Activated CD8-positive, alpha-beta T cell treated with anti-CD3 and anti-CD28 coated beads, Interleukin-2, amount 10 ng/mL, durations not matched to agents 7 days and 5 days (primary cell): ENCODE results near the gene SH2D4B. TPM values are rescaled to one million over a fixed set of nuclear protein-coding genes. Genes with fewer than 3 reads are reported as not detected.

Experiments
- ATAC-seq: fragments of 150-1000 bp; cut with Tn5 transposase; one replicate; pipeline ENCODE4 v1.10.0; 2021; ENCODE audit warnings: moderate library complexity
- CTCF ChIA-PET: fragments of 350-600 bp; sonication (Branson Sonifier 250); formaldehyde crosslinking; loops from one replicate; lab custom pipeline; 2021; ENCODE audit warnings: antibody characterized with exemption; lab: Charles Lee
- POLR2A ChIA-PET: fragments of 350-600 bp; sonication (Branson Sonifier 250); formaldehyde crosslinking; loops from one replicate; lab custom pipeline; 2021; ENCODE audit warnings: antibody characterized with exemption; lab: Charles Lee
- DNase-seq: peaks from one replicate; pipeline ENCODE4 v3.0.0-alpha.2; 2020
- H3K27ac Mint-ChIP-seq: one replicate; pipeline ENCODE4 v1.8.0; 2021; ENCODE audit warnings: mild to moderate bottlenecking, mixed read lengths
- H3K27me3 Mint-ChIP-seq: one replicate; pipeline ENCODE4 v1.8.0; 2021; ENCODE audit warnings: low read depth, mixed read lengths
- H3K36me3 Mint-ChIP-seq: one replicate; pipeline ENCODE4 v1.8.0; 2021; ENCODE audit warnings: low read depth, mixed read lengths
- H3K4me1 Mint-ChIP-seq: one replicate; pipeline ENCODE4 v1.8.0; 2021; ENCODE audit warnings: low read depth, mixed read lengths
- H3K4me3 Mint-ChIP-seq: one replicate; pipeline ENCODE4 v1.8.0; 2021; ENCODE audit warnings: mild to moderate bottlenecking, mixed read lengths
- H3K9me3 Mint-ChIP-seq: one replicate; pipeline ENCODE4 v1.8.0; 2022; ENCODE audit warnings: mixed read lengths; ENCODE audit not compliant: insufficient read depth
- total RNA-seq, 2 experiments: library from RNA; stranded (reverse); gene quantifications; one replicate each; pipeline ENCODE4 v1.2.3, GENCODE V29; 2021

Gene SH2D4B
- total RNA-seq, 2 experiments from 2014 or later = 0.13 to 0.21 TPM

DNA sequence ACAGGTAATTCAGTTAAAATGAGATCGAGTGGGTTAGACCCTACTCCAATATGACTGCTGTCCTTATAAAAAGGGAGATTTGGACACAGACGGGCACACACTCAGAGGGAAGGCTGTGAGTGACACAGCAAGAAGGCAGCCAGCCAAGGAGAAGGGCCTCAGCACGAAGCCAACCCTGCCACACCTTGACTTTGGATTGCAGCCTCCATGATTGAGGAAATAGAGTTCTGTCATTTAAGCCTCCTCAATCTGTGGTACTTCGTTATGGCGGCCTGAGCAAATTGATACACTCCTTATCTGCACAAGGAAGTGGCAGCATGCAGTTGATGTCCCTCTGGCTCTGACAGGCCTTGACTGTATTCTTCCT lies 43.8 kb downstream of the SH2D4B start:
- Mint-ChIP-seq H3K27ac (no peak overlapping the region), H3K36me3 (no peaks in the 10 kb centered on the region), H3K4me3 (no peak overlapping the region), H3K4me1 (peaks cover 14% of the 10 kb centered on the region), H3K9me3 (no peaks in the 10 kb centered on the region), H3K27me3 (peaks cover 16% of the 10 kb centered on the region)
- DNase-seq = no peak
- ATAC-seq = no peak
- ChIA-PET POLR2A (no interaction called here), CTCF (interaction anchor here (1.4 kb wide), 3 partner anchors 15 to 76 kb away, joined by 3 to 7 read pairs (median 4); no protein-coding TSS in a partner anchor)

- no peak overlapping the region for H3K27ac Mint-ChIP-seq
- peaks cover 14% of the 10 kb centered on the region for H3K4me1 Mint-ChIP-seq
- no peaks in the 10 kb centered on the region for H3K9me3 Mint-ChIP-seq
- ChIA-PET POLR2A (no interaction called here), CTCF (no interaction called here)
- no peak overlapping the region for H3K4me3 Mint-ChIP-seq
- H3K27me3 Mint-ChIP-seq = peaks cover 16% of the 10 kb centered on the region
- no peaks in the 10 kb centered on the region for H3K36me3 Mint-ChIP-seq
- DNase-seq = no peak
- no peak for ATAC-seq
Observed at GRCh38 chr10:80582286-80582960, 44.7 kb downstream of the SH2D4B start.

DNA sequence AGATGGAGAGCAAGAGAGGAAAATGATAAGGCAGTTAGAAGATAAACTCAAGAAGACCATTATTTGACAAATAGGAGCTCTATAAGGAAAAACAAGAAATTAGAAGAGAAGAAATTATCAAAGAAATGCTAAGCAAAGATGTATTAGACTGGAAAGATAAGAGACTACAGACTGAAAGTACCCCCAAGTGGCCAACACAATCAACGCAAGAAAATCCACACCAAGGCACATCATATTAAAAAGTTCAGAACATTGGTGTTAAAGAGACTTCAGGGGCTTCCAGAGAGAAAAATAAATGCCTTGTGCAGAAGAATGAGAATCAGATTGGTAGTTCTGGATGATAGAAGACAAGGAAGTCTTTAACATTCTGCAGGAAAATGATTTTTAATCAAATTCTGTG lies 46.0 kb downstream of the SH2D4B start:
- CTCF ChIA-PET = interaction anchor here (0.7 to 3.6 kb wide), 5 partner anchors 12 to 206 kb away, joined by 3 to 24 read pairs (median 6); no protein-coding TSS in a partner anchor
- no peak for ATAC-seq

DNA sequence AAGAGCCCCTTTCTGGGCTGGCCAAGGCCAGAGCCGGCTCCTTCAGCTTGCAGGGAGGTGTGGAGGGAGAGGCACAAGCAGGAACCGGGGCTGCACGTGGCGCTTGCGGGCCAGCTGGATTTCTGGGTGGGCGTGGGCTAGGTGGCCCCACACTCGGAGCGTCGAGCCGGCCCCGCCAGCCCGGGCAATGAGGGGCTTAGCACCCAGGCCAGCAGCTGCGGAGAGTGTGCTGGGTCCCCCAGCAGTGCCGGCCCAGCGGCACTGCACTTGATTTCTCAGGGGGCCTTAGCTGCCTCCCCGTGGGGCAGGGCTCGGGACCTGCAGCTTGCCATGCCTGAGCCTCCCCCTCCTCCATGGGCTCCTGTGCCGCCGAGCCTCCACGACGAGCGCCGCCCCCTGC lies 48.1 kb downstream of the SH2D4B start:
- Mint-ChIP-seq H3K9me3 (no peaks in the 10 kb centered on the region), H3K27me3 (peaks cover 5% of the 10 kb centered on the region), H3K4me1 (no peaks in the 10 kb centered on the region), H3K4me3 (no peak overlapping the region), H3K36me3 (no peaks in the 10 kb centered on the region), H3K27ac (no peak overlapping the region)
- no peak for ATAC-seq
- DNase-seq = peak; percentile 8
- ChIA-PET POLR2A (interaction anchor here (0.7 kb wide), 1 partner anchor 1220 kb away, joined by 4 read pairs; no protein-coding TSS in a partner anchor), CTCF (interaction anchor here (3.6 kb wide), 1 partner anchor 10 kb away, joined by 24 read pairs; no protein-coding TSS in a partner anchor)

More for the DNA sequence above, 46.0 kb downstream of the SH2D4B start:
- Mint-ChIP-seq H3K27ac (no peak overlapping the region), H3K4me3 (no peak overlapping the region), H3K9me3 (no peaks in the 10 kb centered on the region), H3K36me3 (no peaks in the 10 kb centered on the region), H3K4me1 (peaks cover 9% of the 10 kb centered on the region), H3K27me3 (peaks cover 12% of the 10 kb centered on the region)
- POLR2A ChIA-PET = no interaction called here
- no peak for DNase-seq

- CTCF ChIA-PET = interaction anchor here (0.9 to 1.8 kb wide), 3 partner anchors 8 to 77 kb away, joined by 3 to 10 read pairs (median 3); no protein-coding TSS in a partner anchor
- POLR2A ChIA-PET = no interaction called here
- H3K36me3 Mint-ChIP-seq = no peaks in the 10 kb centered on the region
- no peaks in the 10 kb centered on the region for H3K9me3 Mint-ChIP-seq
- H3K4me1 Mint-ChIP-seq = no peaks in the 10 kb centered on the region
- peaks cover 5% of the 10 kb centered on the region for H3K27me3 Mint-ChIP-seq
- no peak for DNase-seq
- no peak for ATAC-seq
- no peak overlapping the region for H3K27ac Mint-ChIP-seq
- no peak overlapping the region for H3K4me3 Mint-ChIP-seq
Observed at GRCh38 chr10:80588546-80588945, 50.8 kb downstream of the SH2D4B start.

GRCh38 chr10:80589726-80590373 lies 52.1 kb downstream of the SH2D4B start:
- no peak overlapping the region for H3K27ac Mint-ChIP-seq
- ATAC-seq = no peak
- CTCF ChIA-PET = no interaction called here
- no peaks in the 10 kb centered on the region for H3K9me3 Mint-ChIP-seq
- no peaks in the 10 kb centered on the region for H3K36me3 Mint-ChIP-seq
- POLR2A ChIA-PET = no interaction called here
- H3K4me3 Mint-ChIP-seq = no peak overlapping the region
- H3K27me3 Mint-ChIP-seq = peaks cover 4% of the 10 kb centered on the region
- no peak for DNase-seq
- no peaks in the 10 kb centered on the region for H3K4me1 Mint-ChIP-seq

GRCh38 chr10:80590585-80591125 lies 53.0 kb downstream of the SH2D4B start:
- Mint-ChIP-seq H3K4me3 (no peak overlapping the region), H3K36me3 (no peaks in the 10 kb centered on the region), H3K4me1 (no peaks in the 10 kb centered on the region), H3K27ac (no peak overlapping the region), H3K27me3 (peaks cover 4% of the 10 kb centered on the region), H3K9me3 (no peaks in the 10 kb centered on the region)
- DNase-seq (no peak), ATAC-seq (no peak)
- ChIA-PET CTCF (no interaction called here), POLR2A (no interaction called here)

DNA sequence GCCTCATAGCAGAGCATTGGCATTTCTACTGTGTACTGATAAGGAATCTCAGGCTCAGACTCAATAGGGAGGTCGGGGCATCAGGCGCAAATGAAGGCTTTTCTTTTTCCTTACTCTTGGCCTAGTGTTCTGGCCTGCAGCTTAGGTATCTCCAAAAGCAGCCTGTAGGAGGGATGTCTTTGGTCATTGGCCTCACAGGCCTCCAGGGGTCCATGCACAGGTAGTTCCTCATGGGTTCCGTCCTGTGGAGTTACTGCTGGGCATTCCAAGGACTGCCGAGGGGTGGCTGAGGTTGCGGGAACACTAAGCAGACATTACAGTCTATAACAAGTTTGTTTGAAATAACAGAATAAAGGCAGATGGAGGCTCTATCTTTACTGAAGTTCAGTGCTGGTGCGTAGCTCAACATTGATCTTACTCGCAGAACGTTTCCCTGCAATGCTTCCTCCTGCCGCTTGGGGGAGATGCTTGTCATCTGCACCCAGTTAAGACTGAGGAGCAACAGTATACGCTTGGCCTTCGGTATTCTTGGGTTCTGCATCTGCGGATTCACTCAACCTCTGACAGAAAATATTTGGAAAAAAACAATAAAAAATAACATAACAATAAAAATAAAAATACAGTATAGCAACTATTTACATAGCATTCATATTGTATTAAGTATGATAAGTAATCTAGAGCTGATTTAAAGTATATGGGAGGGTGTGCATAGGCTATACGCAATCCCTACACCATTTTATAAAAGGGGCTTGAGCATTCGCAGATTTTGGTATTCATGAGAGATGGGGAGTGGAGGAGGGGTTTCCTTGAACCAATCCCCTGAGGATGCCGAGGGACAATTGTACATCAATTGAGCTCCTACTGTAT lies 58.9 kb downstream of the SH2D4B start:
- Mint-ChIP-seq H3K27me3 (peaks cover 4% of the 10 kb centered on the region), H3K9me3 (no peaks in the 10 kb centered on the region), H3K27ac (no peak overlapping the region), H3K4me3 (no peak overlapping the region), H3K36me3 (no peaks in the 10 kb centered on the region), H3K4me1 (no peaks in the 10 kb centered on the region)
- peak; percentile 59 for DNase-seq
- ATAC-seq = peak; percentile 82
- ChIA-PET CTCF (interaction anchor here (0.6 to 3.1 kb wide), 19 partner anchors 8 to 221 kb away, joined by 3 to 24 read pairs (median 3); no protein-coding TSS in a partner anchor), POLR2A (no interaction called here)

GRCh38 chr10:80598084-80598798 lies 60.5 kb downstream of the SH2D4B start:
- ChIA-PET CTCF (interaction anchor here (1.0 to 3.0 kb wide), 10 partner anchors 10 to 220 kb away, joined by 3 to 8 read pairs (median 4); partner anchors contain the start of gene SH2D4B), POLR2A (no interaction called here)
- ATAC-seq = no peak
- Mint-ChIP-seq H3K27ac (no peak overlapping the region), H3K4me1 (no peaks in the 10 kb centered on the region), H3K27me3 (peaks cover 4% of the 10 kb centered on the region), H3K36me3 (no peaks in the 10 kb centered on the region), H3K4me3 (no peak overlapping the region), H3K9me3 (no peaks in the 10 kb centered on the region)
- no peak for DNase-seq

GRCh38 chr10:80598951-80599350 lies 61.2 kb downstream of the SH2D4B start:
- no peak overlapping the region for H3K4me3 Mint-ChIP-seq
- no peaks in the 10 kb centered on the region for H3K36me3 Mint-ChIP-seq
- no peak overlapping the region for H3K27ac Mint-ChIP-seq
- CTCF ChIA-PET = interaction anchor here (0.6 to 3.0 kb wide), 13 partner anchors 11 to 221 kb away, joined by 3 to 8 read pairs (median 3); partner anchors contain the start of gene SH2D4B
- DNase-seq (no peak), ATAC-seq (no peak)
- no peaks in the 10 kb centered on the region for H3K4me1 Mint-ChIP-seq
- H3K27me3 Mint-ChIP-seq = peaks cover 4% of the 10 kb centered on the region
- POLR2A ChIA-PET = no interaction called here
- H3K9me3 Mint-ChIP-seq = no peaks in the 10 kb centered on the region

- Mint-ChIP-seq H3K27ac (no peak overlapping the region), H3K36me3 (no peaks in the 10 kb centered on the region), H3K27me3 (no peaks in the 10 kb centered on the region), H3K4me1 (no peaks in the 10 kb centered on the region), H3K9me3 (no peaks in the 10 kb centered on the region), H3K4me3 (no peak overlapping the region)
- peak; percentile 72 for ATAC-seq
- ChIA-PET POLR2A (no interaction called here), CTCF (interaction anchor here (0.6 to 3.0 kb wide), 13 partner anchors 11 to 216 kb away, joined by 3 to 8 read pairs (median 3); partner anchors contain the start of gene SH2D4B)
- DNase-seq = peak; percentile 56
Observed at GRCh38 chr10:80599424-80599847, 61.7 kb downstream of the SH2D4B start.
